Measurements from ENCODE around the gene UIMC1. TPM values are rescaled to one million over a fixed set of nuclear protein-coding genes. Genes with fewer than 3 reads are reported as not detected.

The UIMC1 gene
- total RNA-seq, 1 experiment from 2014 or later = 38.4 TPM

DNA sequence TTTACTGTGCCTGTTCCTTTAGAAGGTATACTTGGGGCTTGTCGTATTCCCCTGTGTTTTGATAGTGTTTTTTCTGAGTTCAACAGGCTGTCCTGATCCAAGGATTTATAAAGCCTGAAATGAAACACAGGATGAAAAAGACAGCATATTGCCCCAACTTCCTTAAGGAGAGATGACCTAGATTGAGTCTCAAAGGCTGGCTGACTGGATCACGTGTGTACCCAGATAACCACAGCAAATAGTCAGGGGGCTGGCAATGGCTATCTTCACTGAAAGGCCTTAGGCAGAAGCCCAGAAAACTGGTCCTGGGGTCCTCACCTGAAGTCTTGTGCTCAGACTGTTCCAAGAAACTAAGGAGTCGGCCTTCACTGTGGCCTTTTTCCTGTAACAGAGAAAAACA is 99.8 kb downstream of the UIMC1 start:
- H3K4me3 ChIP-seq (replicated peaks in 1 of 2; ENCODE audit: low read depth in 1 of 2, low read length in 2 of 2) = no peak overlapping the region
- no peaks in the 10 kb centered on the region for H3K9me3 ChIP-seq (ENCODE audit: control insufficient read depth in 1 of 2, insufficient read depth in 1 of 2, low read depth in 1 of 2, low read length in 2 of 2)
- TF ChIP-seq FOSL1 (IDR thresholded peaks at IDR 0.05; ENCODE audit: low read depth) = no peak
- TF ChIP-seq, protein P1, sequence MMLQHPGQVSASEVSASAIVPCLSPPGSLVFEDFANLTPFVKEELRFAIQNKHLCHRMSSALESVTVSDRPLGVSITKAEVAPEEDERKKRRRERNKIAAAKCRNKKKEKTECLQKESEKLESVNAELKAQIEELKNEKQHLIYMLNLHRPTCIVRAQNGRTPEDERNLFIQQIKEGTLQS (IDR thresholded peaks at IDR 0.05) = no peak
- TF ChIP-seq, protein P2, sequence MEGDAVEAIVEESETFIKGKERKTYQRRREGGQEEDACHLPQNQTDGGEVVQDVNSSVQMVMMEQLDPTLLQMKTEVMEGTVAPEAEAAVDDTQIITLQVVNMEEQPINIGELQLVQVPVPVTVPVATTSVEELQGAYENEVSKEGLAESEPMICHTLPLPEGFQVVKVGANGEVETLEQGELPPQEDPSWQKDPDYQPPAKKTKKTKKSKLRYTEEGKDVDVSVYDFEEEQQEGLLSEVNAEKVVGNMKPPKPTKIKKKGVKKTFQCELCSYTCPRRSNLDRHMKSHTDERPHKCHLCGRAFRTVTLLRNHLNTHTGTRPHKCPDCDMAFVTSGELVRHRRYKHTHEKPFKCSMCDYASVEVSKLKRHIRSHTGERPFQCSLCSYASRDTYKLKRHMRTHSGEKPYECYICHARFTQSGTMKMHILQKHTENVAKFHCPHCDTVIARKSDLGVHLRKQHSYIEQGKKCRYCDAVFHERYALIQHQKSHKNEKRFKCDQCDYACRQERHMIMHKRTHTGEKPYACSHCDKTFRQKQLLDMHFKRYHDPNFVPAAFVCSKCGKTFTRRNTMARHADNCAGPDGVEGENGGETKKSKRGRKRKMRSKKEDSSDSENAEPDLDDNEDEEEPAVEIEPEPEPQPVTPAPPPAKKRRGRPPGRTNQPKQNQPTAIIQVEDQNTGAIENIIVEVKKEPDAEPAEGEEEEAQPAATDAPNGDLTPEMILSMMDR (IDR thresholded peaks at IDR 0.05 in 2 of 3, conservative IDR thresholded peaks at IDR 0.05 in 1 of 3; ENCODE audit: borderline replicate concordance in 1 of 3, insufficient read depth in 1 of 3, low read depth in 2 of 3, low read length in 2 of 3) = no peak
- TF ChIP-seq ZNF274 (IDR thresholded peaks at IDR 0.05; ENCODE audit: low read depth, low read length) = no peak
- no peak for TF ChIP-seq SIN3A (IDR thresholded peaks at IDR 0.05; ENCODE audit: low read depth)
- TF ChIP-seq CBX3 (IDR thresholded peaks at IDR 0.05; ENCODE audit: low read depth) = no peak
- TF ChIP-seq, protein P3, sequence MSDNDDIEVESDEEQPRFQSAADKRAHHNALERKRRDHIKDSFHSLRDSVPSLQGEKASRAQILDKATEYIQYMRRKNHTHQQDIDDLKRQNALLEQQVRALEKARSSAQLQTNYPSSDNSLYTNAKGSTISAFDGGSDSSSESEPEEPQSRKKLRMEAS (IDR thresholded peaks at IDR 0.05) = no peak
- no peak for TF ChIP-seq POLR2A (IDR thresholded peaks at IDR 0.05; ENCODE audit: borderline replicate concordance, extremely low read depth, insufficient read depth, insufficient read length)
- TF ChIP-seq SRF (IDR thresholded peaks at IDR 0.05; ENCODE audit: low read depth) = no peak
- TF ChIP-seq SP1 (IDR thresholded peaks at IDR 0.05; ENCODE audit: low read depth) = no peak
- TF ChIP-seq POLR2AphosphoS5 (IDR thresholded peaks at IDR 0.05; ENCODE audit: low read depth, low read length) = no peak
- no peak for TF ChIP-seq ELF1 (IDR thresholded peaks at IDR 0.05; ENCODE audit: borderline replicate concordance, low read depth)
- TF ChIP-seq RAD21 (IDR thresholded peaks at IDR 0.05; ENCODE audit: low read depth) = no peak
- no peak for TF ChIP-seq CEBPB (IDR thresholded peaks at IDR 0.05; ENCODE audit: low read depth)
- TF ChIP-seq JUND (IDR thresholded peaks at IDR 0.05) = no peak
- ChIA-PET POLR2A (no interaction called here), RAD21 (ENCODE audit: low non-redundant PET in 1 of 2, low total read pairs in 2 of 2, uncharacterized antibody in 2 of 2, unreplicated experiment in 2 of 2) (no interaction called here), CTCF (no interaction called here)
- no peak overlapping the region for H3K27ac ChIP-seq (ENCODE audit: low read depth, low read length)
- no peak overlapping the region for H3K4me2 ChIP-seq (ENCODE audit: low read length)
- DNase-seq (ENCODE audit: low read depth, low spot score) (no peak), ATAC-seq (no peak)
- H4K20me1 ChIP-seq (ENCODE audit: insufficient read depth) = no peaks in the 10 kb centered on the region
- no peaks in the 10 kb centered on the region for H3K27me3 ChIP-seq (ENCODE audit: insufficient read depth, low read length)
- H3K9me2 ChIP-seq (ENCODE audit: insufficient read depth) = no peaks in the 10 kb centered on the region
- H3K4me1 ChIP-seq (ENCODE audit: control insufficient read depth in 1 of 2, insufficient read depth in 2 of 2, low read length in 2 of 2) = no peaks in the 10 kb centered on the region
- intact Hi-C loops (cut with micrococcal nuclease) = no loop called here
- no peaks in the 10 kb centered on the region for H3K79me2 ChIP-seq (ENCODE audit: insufficient read depth, low read length)
- no peak overlapping the region for H3K9ac ChIP-seq (ENCODE audit: low read length)
- no TSS peak for BruUV-seq (replicated peaks)
- H3K36me3 ChIP-seq (ENCODE audit: control insufficient read depth in 1 of 2, insufficient read depth in 2 of 2, low read length in 2 of 2) = peaks cover 25 to 54% of the 10 kb centered on the region in 2 experiments
- H2AFZ ChIP-seq (ENCODE audit: low read depth, low read length, poor library complexity, severe bottlenecking) = no peak overlapping the region

Measured in HCT116 (cell line).